ENCODE results near the gene RAD52. TPM values are rescaled to one million over a fixed set of nuclear protein-coding genes. Genes with fewer than 3 reads are reported as not detected.

The RAD52 gene
- total RNA-seq, 1 experiment from 2014 or later = 15.3 TPM

GRCh38 chr12:931060-931459 is 18.4 kb downstream of the RAD52 start:
- H2AFZ ChIP-seq (ENCODE audit: low read length) = no peak overlapping the region
- H4K5ac ChIP-seq (ENCODE audit: insufficient read length, low read depth, low read length) = no peak overlapping the region
- no peaks in the 10 kb centered on the region for H3K27me3 ChIP-seq (ENCODE audit: insufficient read depth, low read length)
- H3K23me2 ChIP-seq (ENCODE audit: insufficient read length, low read depth, low read length, poor library complexity, severe bottlenecking) = peaks cover 2% of the 10 kb centered on the region
- H2AK5ac ChIP-seq (ENCODE audit: insufficient read length, low read length) = no peak overlapping the region
- Mint-ChIP-seq H3K9me3 (no peaks in the 10 kb centered on the region), H3K36me3 (ENCODE audit: insufficient read depth in 1 of 3, low read depth in 3 of 3) (peaks cover 19 to 56% (median 51%) of the 10 kb centered on the region in 3 experiments; a peak in 6 of 7 replicates), H3K27me3 (ENCODE audit: low read depth) (no peaks in the 10 kb centered on the region), H3K4me3 (no peak overlapping the region), H3K4me1 (no peaks in the 10 kb centered on the region), H3K27ac (no peak overlapping the region)
- no peak for DNase-seq
- no peak overlapping the region for H4K8ac ChIP-seq (replicated peaks; ENCODE audit: insufficient read length, low read depth, low read length)
- H2BK5ac ChIP-seq (ENCODE audit: insufficient read length, low read length) = no peak overlapping the region
- H3K27ac ChIP-seq (ENCODE audit: insufficient read length, low read depth, low read length) = no peak overlapping the region
- H3K4me1 ChIP-seq (ENCODE audit: insufficient read depth, low read length) = no peaks in the 10 kb centered on the region
- no CpG with 5 or more reads among the region's 5 CpGs for WGBS (ENCODE audit: extremely low coverage, insufficient read length, low lambda C conversion rate)
- no peak overlapping the region for H3K9ac ChIP-seq (ENCODE audit: extremely low read depth, insufficient read length, low read length)
- H3K4ac ChIP-seq (ENCODE audit: low read depth, low read length) = no peak overlapping the region
- no peak overlapping the region for H2BK120ac ChIP-seq (ENCODE audit: low read depth, low read length, poor library complexity, severe bottlenecking)
- no peak for TF ChIP-seq CTCF (conservative IDR thresholded peaks at IDR 0.05)
- H3K9me3 ChIP-seq (ENCODE audit: control insufficient read depth, low read depth, low read length) = no peaks in the 10 kb centered on the region
- no peak overlapping the region for H4K91ac ChIP-seq (ENCODE audit: insufficient read length, low read depth, low read length)
- no peak overlapping the region for H3K4me2 ChIP-seq (ENCODE audit: insufficient read depth, insufficient read length, low read length)
- no peak overlapping the region for H3K18ac ChIP-seq (ENCODE audit: insufficient read length, low read depth, low read length)
- no peak overlapping the region for H3K14ac ChIP-seq (ENCODE audit: insufficient read depth, low read length)
- H4K20me1 ChIP-seq (ENCODE audit: control insufficient read depth, insufficient read depth, insufficient read length) = no peaks in the 10 kb centered on the region
- H3K79me2 ChIP-seq (ENCODE audit: insufficient read depth, low read length) = no peaks in the 10 kb centered on the region
- H3K56ac ChIP-seq (ENCODE audit: insufficient read length, low read depth, low read length) = no peak overlapping the region
- H3K23ac ChIP-seq (ENCODE audit: insufficient read length, low read depth, low read length) = no peak overlapping the region
- no peak overlapping the region for H2BK15ac ChIP-seq (ENCODE audit: low read depth, low read length)
- no peak overlapping the region for H2BK20ac ChIP-seq (ENCODE audit: low read depth, low read length, poor library complexity, severe bottlenecking)
- H2BK12ac ChIP-seq (ENCODE audit: insufficient read length, low read depth, low read length) = no peak overlapping the region
- H3T11ph ChIP-seq (ENCODE audit: low read length) = no peak overlapping the region
- H3K79me1 ChIP-seq (ENCODE audit: insufficient read depth, low read depth, low read length, poor library complexity, severe bottlenecking) = no peaks in the 10 kb centered on the region
